ENCODE results near the gene UTF1. TPM values are rescaled to one million over a fixed set of nuclear protein-coding genes. Genes with fewer than 3 reads are reported as not detected.

Gene UTF1
- total and polyA plus RNA-seq, 11 donors = not detected

- Histone ChIP-seq H3K9me3 (no peaks in the 10 kb centered on the region), H3K36me3 (peaks cover 0 to 28% (median 0%) of the 10 kb centered on the region in 9 donors), H3K27ac (no peak overlapping the region), H3K27me3 (no peaks in the 10 kb centered on the region), H3K4me3 (no peak overlapping the region), H3K4me1 (peaks cover 5 to 25% (median 11%) of the 10 kb centered on the region in 12 donors)
- intact Hi-C loops (cut with DNase I) = no loop called here
- no peak for DNase-seq
- no peak for ATAC-seq
- TF ChIP-seq CTCF (IDR thresholded peaks at IDR 0.05) = no peak
- no peak for TF ChIP-seq POLR2A (IDR thresholded peaks at IDR 0.05)
- WGBS, 4 donors = 87 to 96% (median 90%) methylated on average over 17 to 21 of the region's 21 CpGs
Measured at GRCh38 chr10:133266056-133266795, 36.2 kb downstream of the UTF1 start.

GRCh38 chr10:133267293-133267692 lies 37.3 kb downstream of the UTF1 start:
- intact Hi-C loops (cut with DNase I) = no loop called here
- H3K4me1 ChIP-seq = peaks cover 3 to 20% (median 5%) of the 10 kb centered on the region in 12 donors
- H3K9me3 ChIP-seq = no peaks in the 10 kb centered on the region
- peaks cover 0 to 28% (median 0%) of the 10 kb centered on the region in 9 donors for H3K36me3 ChIP-seq
- no peaks in the 10 kb centered on the region for H3K27me3 ChIP-seq
- ATAC-seq (no peak), DNase-seq (no peak)
- H3K4me3 ChIP-seq = no peak overlapping the region
- WGBS, 4 donors = 71 to 85% (median 80%) methylated on average over 5 to 14 of the region's 14 CpGs
- H3K27ac ChIP-seq = no peak overlapping the region
- TF ChIP-seq POLR2A (IDR thresholded peaks at IDR 0.05) (no peak), CTCF (IDR thresholded peaks at IDR 0.05) (no peak)

GRCh38 chr10:133267829-133268228 lies 37.8 kb downstream of the UTF1 start:
- Histone ChIP-seq H3K36me3 (peaks cover 0 to 28% (median 0%) of the 10 kb centered on the region in 9 donors), H3K4me3 (no peak overlapping the region), H3K4me1 (peaks cover 0 to 15% (median 0%) of the 10 kb centered on the region in 12 donors), H3K27me3 (no peaks in the 10 kb centered on the region), H3K27ac (no peak overlapping the region), H3K9me3 (no peaks in the 10 kb centered on the region)
- no peak for TF ChIP-seq POLR2A (IDR thresholded peaks at IDR 0.05)
- no peak for TF ChIP-seq CTCF (IDR thresholded peaks at IDR 0.05)
- intact Hi-C loops (cut with DNase I) = no loop called here
- WGBS, 4 donors = 85 to 94% (median 90%) methylated on average over 12 to 22 of the region's 22 CpGs
- ATAC-seq = no peak
- no peak for DNase-seq

- H3K4me3 ChIP-seq = no peak overlapping the region
- no peaks in the 10 kb centered on the region for H3K9me3 ChIP-seq
- H3K27me3 ChIP-seq = no peaks in the 10 kb centered on the region
- WGBS, 4 donors = 89 to 93% (median 90%) methylated on average over 7 to 22 of the region's 22 CpGs
- ATAC-seq (no peak), DNase-seq (no peak)
- TF ChIP-seq CTCF (IDR thresholded peaks at IDR 0.05) = no peak
- no peak for TF ChIP-seq POLR2A (IDR thresholded peaks at IDR 0.05)
- no peak overlapping the region for H3K27ac ChIP-seq
- H3K36me3 ChIP-seq = peaks cover 0 to 28% (median 0%) of the 10 kb centered on the region in 9 donors
- H3K4me1 ChIP-seq = peaks cover 0 to 9% (median 0%) of the 10 kb centered on the region in 12 donors
- intact Hi-C loops (cut with DNase I) = no loop called here
Measured at GRCh38 chr10:133268532-133268931, 38.5 kb downstream of the UTF1 start.
